ENCODE data around the gene SQOR.

Gene SQOR

GRCh38 chr15:45714590-45715488 is 80.0 kb downstream of the SQOR start:
- peak; percentile 37 for DNase-seq

GRCh38 chr15:45715528-45715927 is 80.7 kb downstream of the SQOR start:
- no peak for DNase-seq

GRCh38 chr15:45719490-45719889 is 84.7 kb downstream of the SQOR start:
- no peak for DNase-seq

GRCh38 chr15:45720183-45720582 is 85.4 kb downstream of the SQOR start:
- no peak for DNase-seq

- no peak for DNase-seq
Measured at GRCh38 chr15:45728641-45729040, 93.8 kb downstream of the SQOR start.

GRCh38 chr15:45729141-45729540 is 94.3 kb downstream of the SQOR start:
- no peak for DNase-seq

- DNase-seq: no peak
Measured at GRCh38 chr15:45731343-45731742, 96.5 kb downstream of the SQOR start.

GRCh38 chr15:45732662-45733061 is 97.8 kb downstream of the SQOR start:
- DNase-seq: no peak

GRCh38 chr15:45734260-45734711 is 99.5 kb downstream of the SQOR start:
- DNase-seq: no peak
